Subcutaneous abdominal adipose tissue (tissue), 5 donors: Measurements from ENCODE around the gene ASTN2.

Experiments used
- H3K27ac ChIP-seq: one replicate; pipeline ENCODE4 v1.7.0; 2013; ENCODE audit warnings: low read depth, mild to moderate bottlenecking, inconsistent platforms, low read length, moderate library complexity
- H3K27me3 ChIP-seq, 5 donors: one replicate each; pipeline ENCODE4 v1.7.0; 2013; ENCODE audit warnings: low read length in 5 of 5, inconsistent platforms in 1 of 5; ENCODE audit not compliant: control insufficient read depth in 5 of 5, insufficient read depth in 4 of 5
- H3K36me3 ChIP-seq, 5 donors: one replicate each; pipeline ENCODE4 v1.7.0; 2013; ENCODE audit warnings: low read length in 5 of 5; ENCODE audit not compliant: control insufficient read depth in 5 of 5, insufficient read depth in 5 of 5
- H3K4me1 ChIP-seq, 5 donors: one replicate each; pipeline ENCODE4 v1.7.0; 2013; ENCODE audit warnings: low read length in 5 of 5, mild to moderate bottlenecking in 3 of 5, moderate library complexity in 1 of 5; ENCODE audit not compliant: control insufficient read depth in 5 of 5, insufficient read depth in 5 of 5
- H3K4me3 ChIP-seq, 5 donors: one replicate each; pipeline ENCODE4 v1.7.0; 2013; ENCODE audit warnings: low read length in 5 of 5, low read depth in 1 of 5
- H3K9ac ChIP-seq, 5 donors: one replicate each; pipeline ENCODE4 v1.7.0; 2013; ENCODE audit warnings: low read length in 5 of 5, mild to moderate bottlenecking in 4 of 5, moderate library complexity in 3 of 5
- H3K9me3 ChIP-seq, 5 donors: one replicate each; pipeline ENCODE4 v1.7.0; 2013; ENCODE audit warnings: low read length in 5 of 5; ENCODE audit not compliant: control insufficient read depth in 5 of 5
- donor health status: healthy.
- donor health status: healthy.
- donor health status: healthy.
- donor health status: healthy.
- donor health status: healthy.

ASTN2 gene

GRCh38 chr9:116951588-116952435 is 463.0 kb downstream of the ASTN2 start:
- no peaks in the 10 kb centered on the region for H3K4me1 ChIP-seq

GRCh38 chr9:116945817-116946216 is 469.0 kb downstream of the ASTN2 start:
- H3K4me3 ChIP-seq: no peak overlapping the region
- H3K4me1 ChIP-seq: peaks cover 0 to 4% (median 0%) of the 10 kb centered on the region in 5 donors
- no peaks in the 10 kb centered on the region for H3K27me3 ChIP-seq
- H3K27ac ChIP-seq: no peak overlapping the region
- H3K9me3 ChIP-seq: no peaks in the 10 kb centered on the region
- H3K36me3 ChIP-seq: no peaks in the 10 kb centered on the region
- no peak overlapping the region for H3K9ac ChIP-seq

More at GRCh38 chr9:116951588-116952435, 463.0 kb downstream of the ASTN2 start:
- Histone ChIP-seq H3K36me3 (no peaks in the 10 kb centered on the region), H3K9me3 (no peaks in the 10 kb centered on the region), H3K4me3 (no peak overlapping the region), H3K9ac (no peak overlapping the region), H3K27me3 (no peaks in the 10 kb centered on the region), H3K27ac (no peak overlapping the region)

- no peak overlapping the region for H3K4me3 ChIP-seq
- H3K9me3 ChIP-seq: no peaks in the 10 kb centered on the region
- peaks cover 0 to 4% (median 0%) of the 10 kb centered on the region in 5 donors for H3K4me1 ChIP-seq
- H3K36me3 ChIP-seq: no peaks in the 10 kb centered on the region
- H3K27ac ChIP-seq: no peak overlapping the region
- no peaks in the 10 kb centered on the region for H3K27me3 ChIP-seq
- H3K9ac ChIP-seq: no peak overlapping the region
Measured at GRCh38 chr9:116944714-116945534, 469.9 kb downstream of the ASTN2 start.

- H3K9ac ChIP-seq: no peak overlapping the region
- no peak overlapping the region for H3K4me3 ChIP-seq
- H3K36me3 ChIP-seq: no peaks in the 10 kb centered on the region
- H3K4me1 ChIP-seq: peaks cover 0 to 4% (median 0%) of the 10 kb centered on the region in 5 donors
- H3K27me3 ChIP-seq: no peaks in the 10 kb centered on the region
- H3K9me3 ChIP-seq: no peaks in the 10 kb centered on the region
- H3K27ac ChIP-seq: no peak overlapping the region
Measured at GRCh38 chr9:116943970-116944369, 470.9 kb downstream of the ASTN2 start.

GRCh38 chr9:116942593-116943061 is 472.2 kb downstream of the ASTN2 start:
- H3K36me3 ChIP-seq: no peaks in the 10 kb centered on the region
- no peak overlapping the region for H3K9ac ChIP-seq
- H3K9me3 ChIP-seq: no peaks in the 10 kb centered on the region
- peaks cover 0 to 4% (median 0%) of the 10 kb centered on the region in 5 donors for H3K4me1 ChIP-seq
- no peaks in the 10 kb centered on the region for H3K27me3 ChIP-seq
- H3K4me3 ChIP-seq: no peak overlapping the region
- no peak overlapping the region for H3K27ac ChIP-seq

- Histone ChIP-seq H3K4me1 (peaks cover 0 to 4% (median 0%) of the 10 kb centered on the region in 5 donors), H3K27ac (no peak overlapping the region), H3K9ac (no peak overlapping the region), H3K9me3 (no peaks in the 10 kb centered on the region), H3K27me3 (no peaks in the 10 kb centered on the region), H3K36me3 (no peaks in the 10 kb centered on the region), H3K4me3 (no peak overlapping the region)
Measured at GRCh38 chr9:116941266-116941665, 473.6 kb downstream of the ASTN2 start.

GRCh38 chr9:116940614-116941215 is 474.1 kb downstream of the ASTN2 start:
- no peak overlapping the region for H3K9ac ChIP-seq
- no peaks in the 10 kb centered on the region for H3K9me3 ChIP-seq
- no peaks in the 10 kb centered on the region for H3K27me3 ChIP-seq
- no peaks in the 10 kb centered on the region for H3K36me3 ChIP-seq
- no peak overlapping the region for H3K27ac ChIP-seq
- H3K4me3 ChIP-seq: no peak overlapping the region
- peaks cover 0 to 4% (median 0%) of the 10 kb centered on the region in 5 donors for H3K4me1 ChIP-seq

GRCh38 chr9:116939614-116940013 is 475.2 kb downstream of the ASTN2 start:
- Histone ChIP-seq H3K9me3 (no peaks in the 10 kb centered on the region), H3K36me3 (no peaks in the 10 kb centered on the region), H3K27ac (no peak overlapping the region), H3K4me1 (peaks cover 0 to 4% (median 0%) of the 10 kb centered on the region in 5 donors), H3K9ac (no peak overlapping the region), H3K27me3 (no peaks in the 10 kb centered on the region), H3K4me3 (no peak overlapping the region)

- Histone ChIP-seq H3K4me3 (no peak overlapping the region), H3K27me3 (no peaks in the 10 kb centered on the region), H3K9ac (no peak overlapping the region), H3K9me3 (no peaks in the 10 kb centered on the region), H3K36me3 (no peaks in the 10 kb centered on the region), H3K27ac (no peak overlapping the region), H3K4me1 (peaks cover 0 to 4% (median 0%) of the 10 kb centered on the region in 5 donors)
Measured at GRCh38 chr9:116939161-116939560, 475.7 kb downstream of the ASTN2 start.
